ENCODE results near the gene PAWR.
"Not testable (repeated sequence)": the region's sequence is repeated elsewhere in the genome, so short reads cannot be mapped to it uniquely, and the experiment has no call there.

PAWR gene

DNA sequence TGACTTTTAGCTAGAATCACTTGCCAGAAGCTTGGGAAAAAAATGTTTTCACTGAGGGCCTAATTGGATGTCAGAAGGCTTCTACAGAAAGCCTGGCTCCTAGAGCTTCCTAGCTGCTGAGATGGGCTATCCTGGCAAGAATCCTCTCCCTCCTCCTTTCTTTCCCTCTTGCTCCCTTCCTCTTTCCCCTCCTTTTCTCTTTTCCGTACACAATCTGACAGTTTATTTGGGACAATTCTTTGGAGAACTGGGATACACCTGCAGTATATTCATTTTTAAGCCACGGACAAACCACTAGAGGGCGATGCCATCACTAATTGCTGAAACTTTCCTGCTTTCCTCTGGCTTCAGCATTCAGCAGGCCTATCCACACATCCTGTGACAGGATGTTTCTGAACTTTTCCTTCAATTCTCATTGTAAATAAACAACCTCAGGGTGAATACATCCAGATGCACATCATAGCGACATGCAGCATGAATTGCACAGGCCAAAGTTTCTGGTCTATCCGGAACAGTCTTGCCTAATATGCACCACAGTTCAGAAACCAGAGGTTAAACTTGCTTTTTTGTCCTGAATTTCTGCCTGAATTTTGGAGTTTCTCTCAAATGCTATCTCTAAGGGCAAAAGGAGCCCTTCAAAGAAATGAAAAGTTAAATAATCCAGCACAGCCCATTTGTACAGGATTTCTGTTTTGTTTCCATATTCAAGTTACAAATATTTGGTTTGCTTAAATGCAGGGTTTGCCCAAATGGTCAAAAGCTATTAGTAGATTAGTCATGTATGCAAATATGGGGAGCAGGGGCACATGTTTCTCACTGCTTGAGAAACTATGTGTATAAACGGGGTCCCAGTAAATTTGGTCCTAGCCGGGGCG, 142.8 kb downstream of the PAWR start:
- peak; percentile 75 for DNase-seq

DNA sequence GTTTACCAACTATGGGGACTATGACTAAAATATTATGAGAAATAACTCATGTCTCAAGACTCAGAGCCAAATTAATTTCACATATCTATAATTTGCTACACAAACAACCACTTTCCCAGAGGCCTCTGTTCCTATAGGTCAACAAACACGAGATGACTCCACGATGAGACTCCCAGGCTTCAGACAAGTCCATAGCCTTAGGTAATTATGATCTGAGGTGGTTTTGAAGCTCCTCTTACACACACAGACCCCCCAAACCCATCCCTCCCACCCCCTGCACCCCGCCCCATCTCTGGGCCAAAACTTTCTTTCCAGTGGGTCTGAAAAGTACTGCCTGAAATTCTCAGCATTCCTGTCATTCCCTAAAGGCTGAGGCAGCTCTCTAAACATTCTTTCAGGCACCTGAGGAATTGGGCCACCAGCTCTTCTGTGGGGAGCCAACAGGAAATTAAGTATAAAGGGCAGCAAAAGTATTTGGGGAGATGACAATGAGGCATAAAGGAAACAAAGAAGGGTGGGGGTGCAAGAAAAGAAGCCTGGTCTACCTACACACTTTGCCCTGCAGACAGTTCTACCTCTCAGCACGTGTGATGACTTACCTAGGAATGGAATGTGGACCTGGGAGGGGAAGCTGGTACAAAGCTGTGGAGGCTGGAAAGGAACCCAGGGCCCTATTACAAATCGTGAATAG, 143.6 kb downstream of the PAWR start:
- DNase-seq = peak; percentile 92

DNA sequence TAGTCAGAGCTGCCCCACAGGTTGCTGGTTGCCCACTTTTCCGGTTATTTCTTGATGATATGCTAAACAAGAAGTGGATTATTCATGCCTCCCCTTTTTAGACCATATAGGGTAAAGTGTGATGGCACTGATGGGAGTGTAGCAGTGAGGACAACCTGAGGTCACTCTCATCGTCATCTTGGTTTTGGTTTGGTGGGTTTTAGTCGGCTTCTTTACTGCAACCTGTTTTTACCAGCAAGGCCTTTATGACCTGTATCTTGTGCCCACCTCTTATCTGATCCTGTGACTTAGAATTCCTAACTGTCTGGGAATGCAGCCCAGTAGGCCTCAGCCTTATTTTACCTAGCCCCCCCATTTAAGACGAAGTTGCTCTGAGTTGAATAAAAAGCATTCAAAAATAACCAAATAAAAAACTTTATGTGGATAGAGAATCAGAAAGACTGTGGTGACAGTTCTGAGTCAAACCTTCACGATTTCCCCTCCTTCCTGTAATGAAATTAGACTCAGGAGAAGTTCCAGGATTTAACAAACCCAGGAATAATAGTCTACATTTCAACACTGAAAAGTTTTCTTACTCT, 144.2 kb downstream of the PAWR start:
- DNase-seq = no peak

DNA sequence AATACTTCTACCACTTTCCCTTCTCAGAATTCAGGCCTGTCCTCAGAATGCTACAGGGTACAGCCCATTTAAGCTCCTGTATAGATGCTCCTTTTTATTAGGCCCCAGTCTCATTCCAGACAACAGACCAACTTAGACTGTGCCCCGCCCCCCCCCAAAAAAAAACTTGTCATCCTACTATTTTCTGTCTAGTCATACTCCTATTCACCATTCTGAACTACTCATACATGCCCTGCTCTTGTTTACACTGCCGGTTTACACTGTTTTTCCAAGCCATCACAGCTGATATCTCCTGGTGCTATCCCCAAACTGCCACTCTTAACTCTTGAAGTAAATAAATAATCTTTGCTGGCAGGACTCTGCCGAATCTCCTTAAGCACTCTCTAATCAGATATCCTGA, 146.3 kb downstream of the PAWR start:
- not testable (repeated sequence) for DNase-seq

DNA sequence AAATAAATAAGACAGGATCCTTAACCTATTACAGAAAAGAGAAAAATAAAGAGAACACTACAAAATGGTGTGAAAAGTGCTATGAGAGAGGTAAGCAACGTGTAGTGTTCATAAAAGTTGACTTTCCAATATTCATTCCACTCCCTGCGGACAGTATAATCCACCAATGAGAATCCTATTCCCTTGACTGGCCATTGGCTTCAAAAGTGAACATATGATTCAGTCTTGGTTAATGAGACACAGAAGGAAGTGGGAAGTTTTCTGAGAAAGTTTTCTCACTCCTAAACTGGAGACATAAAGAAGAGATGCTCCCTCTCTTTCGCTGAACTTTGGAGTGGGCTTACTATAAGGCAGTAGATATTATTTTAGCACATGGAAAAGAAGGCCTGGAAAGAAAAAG, 153.1 kb downstream of the PAWR start:
- no peak for DNase-seq

DNA sequence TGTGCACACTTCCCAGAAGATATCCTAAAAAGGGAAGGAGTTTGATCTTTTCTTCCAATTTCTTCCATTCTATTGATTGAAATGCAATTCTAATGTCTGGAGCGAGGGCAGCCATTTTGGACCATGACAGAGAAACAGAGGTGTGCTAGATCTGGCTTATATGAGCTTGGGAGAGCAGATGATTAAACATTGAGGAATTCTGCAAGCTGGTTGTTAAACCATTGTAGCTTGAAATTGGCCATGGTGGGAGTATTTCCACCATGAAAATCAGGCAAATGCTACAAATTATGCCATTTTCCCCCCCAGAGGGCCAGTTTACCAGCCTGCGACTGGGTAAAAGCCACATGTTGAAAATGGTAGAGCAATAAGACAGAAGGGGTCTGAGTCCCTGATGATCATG, 155.0 kb downstream of the PAWR start:
- no peak for DNase-seq
